Measurements from ENCODE around the gene SMPX.

DNA sequence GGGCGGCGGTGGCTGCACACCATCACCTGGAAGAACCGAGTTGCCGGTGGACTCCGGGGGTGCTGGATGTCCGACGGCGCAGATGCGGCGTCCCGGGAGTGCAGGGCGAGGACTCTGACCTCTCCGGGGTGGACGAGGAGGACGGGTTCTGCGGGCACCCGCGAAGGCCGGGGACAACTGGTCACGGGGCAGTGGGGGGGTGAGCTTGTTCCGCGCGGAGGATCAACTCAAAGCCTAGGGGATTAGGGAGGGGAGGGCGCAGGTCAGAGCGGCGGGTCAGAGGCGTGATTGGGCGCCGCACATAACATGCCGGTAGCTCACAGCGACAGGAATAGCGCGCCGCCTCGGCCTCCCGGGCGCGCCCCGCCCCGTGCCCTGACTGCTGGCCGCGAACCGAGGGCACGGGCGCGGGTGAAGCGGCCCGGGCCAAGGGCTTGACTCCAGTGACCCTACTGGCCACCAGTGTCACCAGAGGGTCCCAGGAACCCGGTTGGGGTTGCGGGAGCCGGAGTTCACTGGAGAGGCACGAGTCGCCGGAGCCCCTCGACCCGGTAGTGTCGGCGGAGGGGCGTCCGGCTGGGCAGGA is 99.7 kb downstream of the SMPX start, which contains the start of gene KLHL34:
- TF ChIP-seq, protein P1, sequence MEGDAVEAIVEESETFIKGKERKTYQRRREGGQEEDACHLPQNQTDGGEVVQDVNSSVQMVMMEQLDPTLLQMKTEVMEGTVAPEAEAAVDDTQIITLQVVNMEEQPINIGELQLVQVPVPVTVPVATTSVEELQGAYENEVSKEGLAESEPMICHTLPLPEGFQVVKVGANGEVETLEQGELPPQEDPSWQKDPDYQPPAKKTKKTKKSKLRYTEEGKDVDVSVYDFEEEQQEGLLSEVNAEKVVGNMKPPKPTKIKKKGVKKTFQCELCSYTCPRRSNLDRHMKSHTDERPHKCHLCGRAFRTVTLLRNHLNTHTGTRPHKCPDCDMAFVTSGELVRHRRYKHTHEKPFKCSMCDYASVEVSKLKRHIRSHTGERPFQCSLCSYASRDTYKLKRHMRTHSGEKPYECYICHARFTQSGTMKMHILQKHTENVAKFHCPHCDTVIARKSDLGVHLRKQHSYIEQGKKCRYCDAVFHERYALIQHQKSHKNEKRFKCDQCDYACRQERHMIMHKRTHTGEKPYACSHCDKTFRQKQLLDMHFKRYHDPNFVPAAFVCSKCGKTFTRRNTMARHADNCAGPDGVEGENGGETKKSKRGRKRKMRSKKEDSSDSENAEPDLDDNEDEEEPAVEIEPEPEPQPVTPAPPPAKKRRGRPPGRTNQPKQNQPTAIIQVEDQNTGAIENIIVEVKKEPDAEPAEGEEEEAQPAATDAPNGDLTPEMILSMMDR (optimal IDR thresholded peaks at IDR 0.05 in 1 of 3, IDR thresholded peaks at IDR 0.05 in 1 of 3, conservative IDR thresholded peaks at IDR 0.05 in 1 of 3; ENCODE audit: extremely low read depth in 1 of 3, insufficient read depth in 2 of 3, low read length in 3 of 3) = no peak
- no peak for TF ChIP-seq EZH2 (IDR thresholded peaks at IDR 0.05; ENCODE audit: low read length)
